HUDEP-2 (cell line): Measurements from ENCODE around the gene ZNF708.
A peak's percentile ranks its signal among the peaks of the same experiment; 100 is the strongest.
"Not testable (repeated sequence)": the region's sequence is repeated elsewhere in the genome, so short reads cannot be mapped to it uniquely, and the experiment has no call there.

Experiments
- DNase-seq, 76 experiments: peaks; one replicate each; lab custom pipeline; 2025; ENCODE audit not compliant: unreplicated experiment in 76 of 76; lab: John Stamatoyannopoulos, UW

Gene ZNF708

DNA sequence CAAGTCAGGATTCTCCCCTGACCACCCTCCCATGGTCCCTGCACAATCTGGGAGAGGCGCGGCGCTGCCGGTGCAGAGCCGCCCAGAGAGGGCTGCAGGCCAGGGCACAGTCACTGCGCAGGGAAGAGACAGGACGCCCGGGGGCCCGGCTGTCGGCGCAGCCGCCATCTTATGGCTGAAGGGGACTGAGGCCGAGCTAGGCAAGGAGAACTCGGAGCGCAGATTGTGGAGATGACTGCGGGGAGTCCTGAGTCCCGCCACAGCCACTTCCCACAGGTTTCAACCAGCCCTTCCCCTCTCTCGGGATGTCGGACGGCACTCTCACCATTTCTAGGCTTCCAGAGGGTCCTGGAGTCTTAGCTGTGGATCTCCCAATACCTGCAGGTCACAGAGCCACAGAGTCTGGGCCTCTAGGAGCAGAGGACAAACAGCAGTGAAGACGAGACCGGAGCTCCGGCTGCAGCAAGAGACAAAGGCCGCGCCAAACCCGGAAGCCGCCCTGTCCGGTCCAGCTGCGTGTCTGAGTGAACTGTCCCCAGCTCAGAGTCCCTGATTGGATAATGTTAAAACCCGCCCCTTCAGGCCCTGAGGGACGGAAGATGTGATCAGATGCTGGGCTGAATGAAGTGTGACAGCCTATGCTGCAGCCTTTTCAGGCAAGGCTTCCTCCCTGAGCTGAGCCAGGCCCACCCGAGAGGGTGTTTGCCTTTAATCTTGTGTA, at the start of gene ZNF708:
Gene ZNF708, minus strand, starts transcription at position 526 of the 721 bp plus-strand sequence. Its CDS starts 198 bp downstream, at position 328.
- peak in 75 of 76 experiments; percentile 19 to 93 (median 81) for DNase-seq

DNA sequence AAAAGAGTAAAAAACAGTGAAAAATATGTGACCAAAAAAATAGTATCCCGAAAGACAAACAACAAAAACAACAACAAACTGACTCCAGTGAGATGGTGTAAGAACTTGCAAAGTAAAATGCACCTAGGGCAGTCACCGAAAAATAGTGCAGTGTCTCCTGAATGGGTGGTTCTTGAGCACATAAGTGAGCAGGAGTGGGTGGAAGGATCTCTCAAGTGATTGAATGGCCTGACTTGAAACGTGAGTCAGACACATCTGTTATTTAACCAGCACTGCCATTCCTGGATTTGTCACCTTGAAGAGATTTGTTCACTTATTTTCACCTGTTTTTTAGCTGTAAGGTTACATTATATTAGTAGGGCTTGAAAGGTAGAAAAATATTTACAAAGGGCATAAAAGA, 33.1 kb upstream of the ZNF708 start:
- no peak for DNase-seq

DNA sequence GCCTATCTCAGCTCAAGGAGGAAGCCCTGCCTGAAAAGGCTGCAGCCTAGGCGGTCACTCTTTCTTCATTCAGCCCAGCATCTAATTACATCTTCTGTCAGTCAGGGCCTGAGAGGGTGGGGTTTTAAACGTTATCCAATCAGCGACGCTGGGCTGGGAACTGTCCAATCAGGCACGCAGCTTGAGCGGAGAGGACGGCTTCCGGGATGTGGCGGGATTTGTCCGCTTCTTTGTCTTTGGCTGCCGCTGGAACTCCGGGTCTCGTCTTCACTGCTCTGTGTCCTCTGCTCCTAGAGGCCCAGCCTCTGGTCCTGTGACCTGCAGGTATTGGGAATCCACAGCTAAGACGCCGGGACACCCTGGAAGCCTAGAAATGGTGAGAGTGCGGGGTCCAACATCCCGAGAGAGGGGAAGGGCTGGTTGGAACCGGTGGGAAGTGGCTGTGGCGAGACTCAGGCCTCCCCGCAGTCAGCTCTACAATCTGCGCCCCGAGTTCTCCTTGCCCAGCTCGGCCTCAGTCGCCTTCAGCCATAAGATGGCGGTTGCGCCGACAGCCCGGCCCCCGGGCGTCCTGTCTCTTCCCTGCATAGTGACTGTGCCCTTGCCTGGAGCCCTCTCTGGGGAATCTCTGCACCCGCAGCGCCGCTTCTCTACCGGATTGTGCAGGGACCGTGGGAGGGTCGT, 29.7 kb upstream of the ZNF708 start, which contains the start of gene ZNF738:
Gene ZNF738, plus strand, starts transcription at position 233 of the 684 bp plus-strand sequence. Its CDS starts 141 bp downstream, at position 374.
- peak in 30 of 76 experiments; percentile 1 to 51 (median 16) for DNase-seq

DNA sequence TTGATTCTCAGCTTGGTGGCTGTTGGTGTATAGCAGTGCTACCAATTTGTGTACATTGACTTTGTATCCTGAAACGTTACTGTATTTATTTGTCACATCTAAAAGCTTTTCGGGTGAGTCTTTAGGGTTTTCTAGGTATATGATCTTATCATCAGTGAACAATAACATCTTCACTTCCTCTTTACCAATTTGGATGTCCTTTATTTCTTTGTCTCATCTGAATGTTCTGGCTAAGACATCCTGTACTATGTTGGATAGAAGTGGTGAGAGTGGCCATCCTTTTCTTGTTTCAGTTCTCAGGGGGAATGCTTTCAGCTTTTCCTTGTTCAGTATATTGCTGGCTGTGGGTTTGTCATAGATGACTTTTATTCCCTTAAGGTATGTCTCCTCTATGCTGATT, 23.6 kb upstream of the ZNF708 start:
- DNase-seq = no peak

DNA sequence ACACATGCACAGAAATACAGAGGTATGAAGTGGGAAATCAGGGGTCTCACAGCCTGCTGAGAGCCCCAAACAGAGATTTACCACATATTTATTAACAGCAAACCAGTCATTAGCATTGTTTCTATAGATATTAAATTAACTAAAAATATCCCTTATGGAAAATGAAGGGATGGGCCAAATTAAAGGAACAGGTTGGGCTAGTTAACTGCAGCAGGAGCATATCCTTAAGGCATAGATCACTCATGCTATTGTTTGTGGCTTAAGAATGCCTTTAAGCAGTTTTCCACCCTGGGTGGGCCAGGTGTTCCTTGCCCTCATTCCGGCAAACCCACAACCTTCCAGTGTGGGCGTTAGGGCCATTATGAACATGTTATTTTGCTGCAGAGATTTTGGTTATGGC, 15.6 kb upstream of the ZNF708 start:
- not testable (repeated sequence) for DNase-seq

DNA sequence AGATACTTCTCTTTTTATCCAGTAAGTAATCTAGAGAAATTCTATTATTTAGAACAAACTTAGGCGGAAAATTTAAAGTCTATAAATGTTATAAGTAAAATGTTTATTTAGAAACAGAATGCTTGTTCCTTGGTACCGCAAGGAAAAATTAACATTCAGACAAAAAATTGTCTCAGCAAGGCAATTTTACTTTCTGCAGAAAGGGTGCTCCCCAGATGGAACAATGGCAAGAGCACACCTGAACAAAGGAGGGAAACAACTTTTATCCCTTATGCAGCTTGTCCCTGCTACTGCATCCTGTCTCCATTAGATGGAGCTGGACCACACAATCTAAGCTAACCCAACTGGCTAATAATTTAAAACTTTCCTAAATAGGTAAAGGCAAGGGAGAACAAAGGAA, 6.5 kb upstream of the ZNF708 start:
- no peak for DNase-seq

DNA sequence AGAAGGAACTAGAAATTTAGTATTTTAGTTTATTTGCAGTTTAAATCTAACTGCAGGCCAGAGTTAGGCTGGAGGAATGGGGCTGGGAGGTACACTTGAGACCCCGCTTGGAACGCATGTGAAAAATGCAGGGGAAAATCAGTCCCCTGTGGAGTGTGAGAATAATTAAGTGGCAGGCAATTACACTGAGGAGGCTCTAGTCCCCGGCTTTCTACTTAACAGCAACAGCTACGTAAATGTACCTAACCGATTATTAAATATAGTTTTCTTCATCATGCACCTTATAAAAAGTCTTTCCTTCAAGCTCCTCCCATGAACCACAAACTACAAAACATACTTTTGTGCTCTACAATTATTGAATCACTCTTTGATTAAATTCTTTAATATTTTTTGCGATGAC, 804 bp downstream of the ZNF708 start:
- peak in 1 of 76 experiments; percentile 43 for DNase-seq

DNA sequence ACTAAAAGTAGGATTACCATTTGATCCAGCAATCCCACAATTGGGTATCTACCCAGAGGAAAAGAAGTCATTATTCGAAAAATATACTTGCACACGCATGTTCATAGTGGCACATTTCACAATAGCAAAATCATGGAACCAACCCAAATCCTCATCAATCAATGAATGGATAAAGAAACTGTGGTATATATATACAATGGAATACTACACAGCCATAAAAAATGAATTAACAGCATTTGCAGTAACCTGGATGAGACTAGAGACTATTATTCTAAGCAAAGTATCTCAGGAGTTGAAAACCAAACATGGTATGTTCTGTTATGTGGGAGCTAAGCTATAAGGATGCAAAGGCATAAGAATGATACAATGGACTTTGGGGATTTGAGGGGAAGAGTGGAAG, 3.0 kb downstream of the ZNF708 start:
- DNase-seq = no peak

DNA sequence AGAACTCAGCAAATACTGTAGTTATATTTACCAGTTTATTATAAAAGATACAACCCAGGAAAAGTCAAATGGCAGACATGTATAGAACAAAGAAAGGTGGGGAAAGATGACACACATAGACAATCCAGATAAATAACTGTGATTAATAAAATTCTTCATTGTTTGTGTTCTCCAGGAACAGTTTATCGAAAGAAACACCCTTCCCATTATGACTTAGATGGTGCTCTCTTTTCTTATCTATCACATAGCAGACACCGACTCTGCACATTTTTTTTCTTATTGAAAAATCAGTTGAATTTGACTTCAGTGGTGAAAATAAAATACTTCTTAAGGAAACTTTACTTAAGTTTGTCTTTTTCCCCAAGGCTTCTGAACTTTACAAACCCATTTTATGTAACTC, 6.2 kb downstream of the ZNF708 start:
- DNase-seq = peak in 19 of 76 experiments; percentile 3 to 63 (median 18)

DNA sequence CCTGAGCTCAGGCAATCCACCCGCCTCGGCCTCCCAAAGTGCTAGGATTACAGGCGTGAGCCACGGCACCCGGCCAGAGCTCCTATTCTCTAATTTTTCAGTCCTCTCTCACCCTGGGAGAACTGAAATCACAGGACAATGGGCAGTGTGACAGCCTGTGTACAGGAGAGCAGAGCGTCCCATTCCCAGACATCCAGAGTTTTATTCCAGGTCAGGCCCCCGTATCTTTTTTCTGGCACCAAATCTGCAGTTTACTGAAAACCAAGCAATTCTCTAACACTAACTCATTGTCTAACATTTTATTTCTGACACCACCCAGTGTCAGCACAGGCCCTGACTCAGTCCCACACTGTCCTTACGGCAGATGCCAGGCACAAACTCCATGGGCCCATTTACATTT, 6.7 kb downstream of the ZNF708 start:
- DNase-seq = peak in 2 of 76 experiments; percentile 0 to 2

DNA sequence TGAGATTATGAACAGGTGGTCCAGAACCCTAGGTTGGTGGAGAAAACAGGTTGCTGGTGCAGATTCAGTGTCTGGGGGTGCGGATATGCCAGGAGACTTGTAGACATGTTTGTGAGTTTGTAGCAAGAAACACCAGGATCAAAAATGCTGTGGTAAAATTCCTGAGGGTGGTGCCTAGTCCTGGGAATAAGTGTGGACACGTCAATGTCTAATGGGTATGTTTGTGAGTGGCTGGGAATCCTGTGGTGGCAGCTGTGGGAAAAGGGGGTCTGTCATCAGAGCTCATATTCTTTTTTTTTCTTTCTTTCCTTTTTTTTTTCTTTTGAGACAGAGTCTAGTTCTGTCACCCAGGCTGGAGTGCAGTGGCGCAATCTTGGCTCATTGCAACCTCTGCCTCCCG, 7.2 kb downstream of the ZNF708 start:
- no peak for DNase-seq

DNA sequence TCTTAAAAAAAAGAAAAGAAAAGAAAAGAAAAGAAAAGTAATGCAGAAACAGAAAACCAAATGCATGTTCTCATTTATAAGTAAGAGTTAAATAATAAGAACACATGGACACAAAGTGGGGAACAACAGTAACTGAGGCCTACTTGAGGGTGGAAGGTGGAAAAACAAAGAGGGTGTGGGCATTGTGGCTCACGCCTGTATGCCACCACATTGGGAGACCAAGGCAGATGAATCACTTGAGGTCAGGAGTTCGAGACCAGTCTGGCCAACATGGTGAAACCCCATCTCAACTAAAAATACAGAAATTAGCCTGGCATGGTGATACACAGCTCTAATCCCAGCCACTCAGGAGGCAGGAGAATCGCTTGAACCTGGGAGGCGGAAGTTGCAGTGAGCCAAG, 8.1 kb downstream of the ZNF708 start:
- DNase-seq = no peak

DNA sequence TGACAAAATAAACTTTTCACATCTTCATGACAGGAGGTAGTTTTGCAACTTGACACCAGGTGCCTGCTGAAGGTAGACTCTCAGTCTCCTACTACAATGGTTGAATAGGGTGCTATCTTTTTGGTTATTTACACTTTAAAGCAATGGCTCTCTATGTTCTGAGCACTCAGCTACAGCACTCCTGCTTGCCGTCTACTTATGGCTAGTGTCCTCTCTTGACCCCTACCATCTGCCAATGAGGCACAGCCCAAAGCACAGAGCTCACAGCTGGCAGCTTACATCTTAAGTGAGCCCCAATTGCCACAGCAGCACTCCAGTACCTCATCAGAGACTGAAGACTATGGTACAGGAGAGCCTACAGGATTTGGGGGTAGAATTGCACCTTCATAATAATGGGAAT, 11.4 kb downstream of the ZNF708 start:
- no peak for DNase-seq

DNA sequence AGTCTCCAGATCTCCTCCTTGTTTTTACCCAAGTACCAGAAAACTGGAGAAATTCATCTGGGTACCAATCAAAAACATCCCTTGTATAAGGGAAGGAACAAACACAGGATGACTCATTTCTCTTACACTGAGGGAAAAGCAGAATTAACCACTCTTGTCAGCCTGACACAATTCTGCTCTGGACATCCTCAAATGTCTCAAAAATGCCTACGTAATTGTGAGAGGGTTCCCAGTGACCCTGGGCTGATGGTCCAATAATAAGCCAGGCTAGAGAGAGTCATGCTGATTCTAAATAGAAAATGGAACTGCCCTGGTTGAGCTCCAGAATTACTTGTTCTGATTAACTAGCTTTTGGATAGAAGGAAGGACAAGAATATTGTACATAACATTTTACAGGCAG, 14.5 kb downstream of the ZNF708 start:
- no peak for DNase-seq

DNA sequence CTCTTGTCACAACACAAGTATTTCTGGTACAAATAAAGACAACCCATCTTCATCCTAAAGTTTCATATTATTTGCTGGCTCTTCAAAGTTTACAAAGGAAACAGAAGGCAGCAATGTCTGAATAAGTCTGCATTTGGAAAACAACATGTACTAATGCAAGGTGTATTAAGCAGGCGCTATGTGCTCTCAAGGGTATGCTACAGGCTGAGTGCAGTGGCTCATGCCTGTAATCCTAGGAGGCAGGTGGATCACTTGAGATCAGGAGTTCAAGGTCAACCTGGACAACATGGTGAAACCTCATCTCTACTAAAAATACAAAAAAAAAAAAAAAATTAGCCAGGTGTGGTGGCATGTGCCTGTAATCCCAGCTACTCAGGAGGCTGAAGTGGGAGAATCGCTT, 16.4 kb downstream of the ZNF708 start:
- not testable (repeated sequence) for DNase-seq

DNA sequence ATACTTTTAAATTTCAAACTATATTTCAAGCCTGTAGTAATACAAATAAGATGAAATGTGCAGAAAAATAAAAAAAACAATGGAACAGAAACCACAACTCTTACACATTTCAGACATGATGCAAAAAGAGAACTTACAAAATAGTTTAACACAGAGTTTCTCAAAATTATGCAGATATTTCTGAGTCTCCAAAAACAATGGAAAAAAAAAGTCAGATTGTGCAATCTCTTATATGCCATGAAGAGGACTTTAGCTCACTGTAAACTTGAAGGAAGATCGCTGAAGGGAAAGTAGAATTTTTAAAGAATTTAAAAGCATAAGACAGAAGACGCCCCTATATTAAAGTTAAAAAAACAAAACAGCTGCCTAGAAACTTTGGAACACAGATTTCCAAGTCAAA, 20.4 kb downstream of the ZNF708 start:
- DNase-seq = no peak

DNA sequence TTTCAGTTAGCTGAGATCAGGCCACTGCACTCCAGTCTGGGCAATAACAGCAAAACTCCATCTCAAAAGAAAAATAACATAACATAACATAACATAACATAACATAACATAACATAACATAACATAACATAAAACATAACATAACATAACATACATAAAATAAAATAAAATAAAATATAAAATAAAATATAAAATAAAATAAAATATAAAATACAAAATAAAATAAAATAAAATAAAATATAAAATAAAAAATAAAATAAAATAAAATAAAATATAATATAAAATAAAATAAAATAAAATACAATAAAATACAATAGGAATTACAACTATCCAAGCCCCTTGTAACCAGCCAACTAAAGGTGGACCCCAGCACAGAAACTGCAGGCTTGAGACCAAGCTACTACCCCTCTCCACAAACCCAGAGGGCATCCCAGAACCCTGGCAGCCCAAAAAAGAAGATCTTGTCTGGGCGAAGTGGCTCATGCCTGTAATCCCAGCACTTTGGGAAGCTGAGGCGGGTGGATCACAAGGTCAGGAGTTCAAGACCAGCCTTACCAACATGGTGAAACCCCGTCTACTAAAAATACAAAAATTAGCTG, 22.2 kb downstream of the ZNF708 start:
- DNase-seq = not testable (repeated sequence)

DNA sequence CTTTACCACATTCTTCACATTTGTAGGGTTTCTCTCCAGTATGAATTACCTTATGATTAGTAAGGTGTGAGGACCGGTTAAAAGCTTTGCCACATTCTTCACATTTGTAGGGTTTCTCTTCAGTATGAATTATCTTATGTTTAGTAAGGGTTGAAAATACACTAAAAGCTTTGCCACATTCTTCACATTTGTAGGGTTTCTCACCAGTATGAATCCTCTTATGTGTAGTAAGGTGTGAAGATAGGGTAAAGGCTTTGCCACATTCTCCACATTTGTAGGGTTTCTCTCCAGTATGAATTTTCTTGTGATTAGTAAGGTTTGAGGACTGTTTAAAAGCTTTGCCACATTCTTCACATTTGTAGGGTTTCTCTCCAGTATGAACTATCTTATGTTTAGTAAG, 35.4 kb downstream of the ZNF708 start:
- DNase-seq = not testable (repeated sequence)

DNA sequence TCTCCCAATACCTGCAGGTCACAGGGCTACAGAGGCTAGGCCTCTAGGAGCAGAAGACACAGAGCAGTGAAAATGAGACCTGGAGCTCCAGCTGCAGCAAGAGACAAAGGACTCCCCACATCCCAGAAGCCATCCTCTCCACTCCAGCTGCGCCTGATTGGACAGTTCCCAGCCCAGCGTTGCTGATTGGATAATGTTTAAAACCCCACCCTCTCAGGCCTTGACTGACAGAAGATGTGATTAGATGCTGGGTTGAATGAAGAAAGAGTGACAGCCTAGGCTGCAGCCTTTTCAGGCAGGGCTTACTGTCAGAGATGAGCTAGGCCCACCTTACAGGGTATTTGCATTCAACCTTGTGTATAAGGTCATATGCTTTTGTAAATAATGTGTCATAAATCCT, 59.4 kb downstream of the ZNF708 start:
- DNase-seq = no peak

DNA sequence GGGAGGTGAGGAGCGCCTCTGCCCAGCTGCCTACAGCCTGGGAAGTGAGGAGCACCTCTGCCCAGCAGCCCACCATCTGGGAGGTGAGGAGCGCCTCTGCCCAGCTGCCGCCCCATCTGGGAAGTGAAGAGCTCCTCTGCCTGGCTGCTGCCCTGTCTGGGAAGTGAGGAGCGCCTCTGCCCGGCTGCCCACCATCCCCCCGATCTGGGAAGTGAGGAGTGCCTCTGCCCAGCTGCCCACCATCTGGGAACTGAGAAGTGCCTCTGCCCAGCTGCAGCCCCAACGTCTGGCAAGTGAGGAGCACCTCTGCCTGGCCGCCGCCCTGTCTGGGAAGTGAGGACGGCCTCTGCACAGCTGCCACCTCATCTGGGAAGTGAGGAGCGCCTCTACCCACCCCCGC, 64.3 kb downstream of the ZNF708 start:
- DNase-seq = no peak

DNA sequence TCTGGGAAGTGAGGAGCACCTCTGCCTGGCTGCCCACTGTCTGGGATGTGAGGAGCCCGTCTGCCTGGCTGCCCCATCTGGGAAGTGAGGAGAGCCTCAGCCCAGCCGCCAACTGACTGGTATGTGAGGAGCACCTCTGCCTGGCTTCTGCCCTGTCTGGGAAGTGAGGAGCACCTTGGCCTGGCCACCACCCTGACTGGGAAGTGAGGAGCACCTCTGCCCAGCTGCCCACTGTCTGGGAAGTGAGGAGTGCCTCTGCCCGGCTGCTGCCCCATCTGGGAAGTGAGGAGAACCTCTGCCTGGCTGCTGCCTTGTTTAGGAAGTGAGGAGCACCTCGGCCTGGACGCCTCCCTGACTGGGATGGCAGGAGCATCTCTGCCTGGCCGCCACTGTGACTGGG, 64.8 kb downstream of the ZNF708 start:
- DNase-seq = no peak
